LNCaP clone FGC (cell line): ENCODE results near the gene KCNK18.

ENCODE experiments used
- DNase-seq: peaks from one replicate; pipeline ENCODE4 v3.0.0-alpha.2; 2011; ENCODE audit warnings: low read depth
- H3K4me3 ChIP-seq: 2 replicates; pipeline ENCODE4 v1.5.1; 2011; ENCODE audit warnings: mild to moderate bottlenecking, low read depth, low read length, control low read depth
- CTCF ChIP-seq: IDR thresholded peaks from 2 replicates; pipeline ENCODE4 v1.5.1; 2012; ENCODE audit warnings: mild to moderate bottlenecking; ENCODE audit not compliant: control insufficient read depth, insufficient read depth; ENCODE audit errors: extremely low read depth

KCNK18 gene

GRCh38 chr10:117162093-117163060, 34.9 kb upstream of the KCNK18 start:
- no peak overlapping the region for H3K4me3 ChIP-seq
- DNase-seq: no peak

GRCh38 chr10:117163061-117163953, 34.0 kb upstream of the KCNK18 start:
- DNase-seq: no peak
- no peak overlapping the region for H3K4me3 ChIP-seq
- no peak for TF ChIP-seq CTCF

More at GRCh38 chr10:117162093-117163060, 34.9 kb upstream of the KCNK18 start:
- TF ChIP-seq CTCF: no peak

- DNase-seq: no peak
- TF ChIP-seq CTCF: no peak
- H3K4me3 ChIP-seq: no peak overlapping the region
Measured at GRCh38 chr10:117163954-117164548, 33.2 kb upstream of the KCNK18 start.

- no peak for DNase-seq
- no peak for TF ChIP-seq CTCF
- H3K4me3 ChIP-seq: no peak overlapping the region
Measured at GRCh38 chr10:117164592-117165537, 32.4 kb upstream of the KCNK18 start.

- DNase-seq: no peak
- peak; percentile 70 for TF ChIP-seq CTCF
- no peak overlapping the region for H3K4me3 ChIP-seq
Measured at GRCh38 chr10:117165538-117166417, 31.5 kb upstream of the KCNK18 start.
